Breast epithelium (tissue), 4 donors: ENCODE data around the gene FBN1. TPM values are rescaled to one million over a fixed set of nuclear protein-coding genes. Genes with fewer than 3 reads are reported as not detected.

Experiments used
- DNase-seq, 2 donors: peaks; one replicate each; pipeline ENCODE4 v3.0.0-alpha.2; 2019; ENCODE audit warnings: low spot score in 2 of 2
- H3K27ac ChIP-seq, 2 donors: fragments of 200-600 bp; sonication (generic) in 1 of 2; one replicate each; pipeline ENCODE4 v1.5.1; 2016 to 2019; ENCODE audit warnings: mild to moderate bottlenecking in 1 of 2
- H3K27me3 ChIP-seq, 2 donors: fragments of 200-600 bp; sonication (generic) in 1 of 2; one replicate each; pipeline versions ENCODE4 v1.5.1 to v1.6.0; 2017 to 2019; ENCODE audit warnings: control low read depth in 1 of 2, mild to moderate bottlenecking in 1 of 2
- H3K36me3 ChIP-seq: fragments of 200-600 bp; one replicate; pipeline ENCODE4 v1.5.1; 2019
- H3K4me1 ChIP-seq, 2 donors: fragments of 200-600 bp; sonication (generic); one replicate each; pipeline ENCODE4 v1.5.1; 2016 to 2019; ENCODE audit warnings: control low read depth in 1 of 2
- H3K4me3 ChIP-seq, 3 donors: fragments of 200-600 bp; sonication (generic); 1 replicate in 2 of 3; 2 replicates in 1 of 3; pipeline ENCODE4 v1.5.1; 2016 to 2019; ENCODE audit warnings: mild to moderate bottlenecking in 3 of 3, moderate library complexity in 2 of 3
- H3K9me3 ChIP-seq, 2 donors: fragments of 200-600 bp; sonication (generic) in 1 of 2; one replicate each; pipeline ENCODE4 v1.5.1; 2016 to 2019; ENCODE audit warnings: control low read depth in 1 of 2
- POLR2A ChIP-seq: fragments of 450-650 bp; IDR thresholded peaks from one replicate; pipeline ENCODE4 v1.6.1; 2016; ENCODE audit warnings: antibody characterized with exemption, mild to moderate bottlenecking, moderate library complexity
- POLR2AphosphoS5 ChIP-seq, 3 donors: sonication (generic); formaldehyde crosslinking; IDR thresholded peaks; one replicate each; pipeline ENCODE4 v1.6.1; 2017; ENCODE audit warnings: antibody characterized with exemption in 3 of 3
- intact Hi-C: fragments of 100-400 bp; cut with DNase I; formaldehyde crosslinking; loops from one replicate; pipeline ENCODE4 v1.15.1; 2023; ENCODE audit warnings: low total_unique reads
- total RNA-seq, 3 donors: library from RNA; depleted of rRNA; stranded (reverse); fragments of >200 nt; gene quantifications; one replicate each; pipeline ENCODE4 v1.1.0, GENCODE V29; 2016
- TF ChIP-seq, protein P1 (sequence below), 3 donors: fragments of 450-650 bp; IDR thresholded peaks; one replicate each; pipeline ENCODE4 v1.5.1; 2016 to 2017; ENCODE audit warnings: antibody characterized with exemption in 3 of 3, mild to moderate bottlenecking in 3 of 3, moderate library complexity in 3 of 3

FBN1 gene
- total RNA-seq, 3 donors from 2014 or later: 38.5 to 210 (median 83.2) TPM

DNA sequence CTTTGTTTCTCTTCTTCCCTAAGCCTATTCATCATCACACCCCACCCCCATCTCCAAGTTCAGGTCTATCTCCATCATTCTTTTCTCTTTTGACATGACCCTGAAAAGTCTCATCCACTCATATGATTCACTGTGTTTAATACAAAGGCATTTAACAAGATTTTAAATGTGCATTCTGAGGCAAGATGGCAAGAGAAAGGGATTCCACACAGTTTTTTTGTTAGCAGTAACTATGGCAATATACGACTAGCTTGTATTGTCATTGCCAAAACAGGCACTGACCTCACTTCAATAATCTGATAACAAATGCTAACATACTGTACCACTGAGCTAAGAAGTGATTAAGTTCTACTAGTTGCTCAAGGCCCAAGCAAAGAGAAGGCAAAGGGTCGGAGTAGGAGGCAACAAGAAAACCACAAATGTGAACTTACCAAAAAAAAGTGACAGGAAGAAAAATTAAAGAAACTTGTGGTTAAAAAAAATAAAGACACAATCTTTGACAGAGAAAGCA lies 53.2 kb downstream of the FBN1 start:
- Histone ChIP-seq H3K27ac (no peak overlapping the region), H3K36me3 (no peaks in the 10 kb centered on the region), H3K4me1 (no peaks in the 10 kb centered on the region), H3K9me3 (no peaks in the 10 kb centered on the region), H3K27me3 (no peaks in the 10 kb centered on the region), H3K4me3 (no peak overlapping the region)
- no peak for TF ChIP-seq POLR2A
- TF ChIP-seq, protein P1, sequence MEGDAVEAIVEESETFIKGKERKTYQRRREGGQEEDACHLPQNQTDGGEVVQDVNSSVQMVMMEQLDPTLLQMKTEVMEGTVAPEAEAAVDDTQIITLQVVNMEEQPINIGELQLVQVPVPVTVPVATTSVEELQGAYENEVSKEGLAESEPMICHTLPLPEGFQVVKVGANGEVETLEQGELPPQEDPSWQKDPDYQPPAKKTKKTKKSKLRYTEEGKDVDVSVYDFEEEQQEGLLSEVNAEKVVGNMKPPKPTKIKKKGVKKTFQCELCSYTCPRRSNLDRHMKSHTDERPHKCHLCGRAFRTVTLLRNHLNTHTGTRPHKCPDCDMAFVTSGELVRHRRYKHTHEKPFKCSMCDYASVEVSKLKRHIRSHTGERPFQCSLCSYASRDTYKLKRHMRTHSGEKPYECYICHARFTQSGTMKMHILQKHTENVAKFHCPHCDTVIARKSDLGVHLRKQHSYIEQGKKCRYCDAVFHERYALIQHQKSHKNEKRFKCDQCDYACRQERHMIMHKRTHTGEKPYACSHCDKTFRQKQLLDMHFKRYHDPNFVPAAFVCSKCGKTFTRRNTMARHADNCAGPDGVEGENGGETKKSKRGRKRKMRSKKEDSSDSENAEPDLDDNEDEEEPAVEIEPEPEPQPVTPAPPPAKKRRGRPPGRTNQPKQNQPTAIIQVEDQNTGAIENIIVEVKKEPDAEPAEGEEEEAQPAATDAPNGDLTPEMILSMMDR (IDR thresholded peaks at IDR 0.05): no peak
- TF ChIP-seq POLR2AphosphoS5 (IDR thresholded peaks at IDR 0.05): no peak
- DNase-seq: no peak
- intact Hi-C loops: no loop called here

DNA sequence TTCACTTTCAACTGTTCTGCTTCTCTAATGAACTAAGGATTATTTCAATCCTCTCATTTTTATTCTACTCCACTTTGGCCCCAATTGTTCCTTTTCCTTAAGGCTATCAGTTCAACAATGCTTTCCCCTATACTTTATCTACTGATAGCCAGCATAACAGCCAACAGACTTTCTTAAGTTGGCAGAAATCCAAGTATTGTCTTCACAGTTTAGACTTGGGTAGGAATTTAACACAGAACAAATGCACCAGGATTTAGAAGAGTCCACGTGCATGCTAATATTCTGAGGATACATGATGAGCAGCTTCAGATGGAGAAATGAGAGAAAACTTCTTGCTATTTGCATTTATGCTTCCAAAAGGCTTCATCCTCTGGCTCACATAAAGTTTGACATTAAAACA lies 54.8 kb downstream of the FBN1 start:
- H3K27ac ChIP-seq: no peak overlapping the region

DNA sequence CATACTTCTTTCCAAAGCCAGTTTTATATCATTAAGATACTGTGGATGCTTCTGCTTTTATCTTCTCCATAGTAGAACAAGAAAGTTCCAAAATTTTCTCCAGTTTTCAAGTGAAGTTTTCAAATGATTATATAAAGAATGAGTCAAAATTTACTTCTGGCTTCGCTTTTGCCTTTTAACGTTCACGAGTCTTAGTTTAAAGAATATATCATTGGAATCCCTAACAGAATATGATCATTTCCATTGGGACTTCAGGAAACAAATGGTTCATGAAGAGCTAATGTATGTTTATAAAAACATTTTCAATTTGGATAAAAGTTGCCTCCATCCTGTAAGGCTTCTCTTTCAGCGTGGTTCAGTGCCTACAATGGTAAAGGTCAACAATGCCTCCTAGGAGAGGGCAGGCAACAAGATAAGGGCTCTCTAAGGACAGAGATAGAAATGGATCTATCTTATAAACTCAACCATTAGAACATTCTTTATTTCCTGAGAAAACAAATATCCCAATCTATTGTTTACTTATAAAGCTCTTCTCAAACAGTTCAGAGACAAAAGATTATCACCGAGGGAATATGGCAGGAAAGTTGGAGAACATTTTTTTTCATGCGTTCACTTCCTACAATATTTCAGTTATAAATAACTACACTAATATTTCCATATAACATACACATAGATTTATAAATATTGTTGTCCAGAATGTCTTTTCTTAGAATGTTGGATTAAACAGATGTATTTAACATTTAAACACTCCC lies 60.5 kb downstream of the FBN1 start:
- Histone ChIP-seq H3K36me3 (no peaks in the 10 kb centered on the region), H3K27me3 (no peaks in the 10 kb centered on the region), H3K27ac (no peak overlapping the region), H3K9me3 (no peaks in the 10 kb centered on the region), H3K4me3 (no peak overlapping the region), H3K4me1 (no peaks in the 10 kb centered on the region)
- intact Hi-C loops: no loop called here
- no peak for TF ChIP-seq POLR2AphosphoS5 (IDR thresholded peaks at IDR 0.05)
- TF ChIP-seq, protein P1 (IDR thresholded peaks at IDR 0.05): no peak
- TF ChIP-seq POLR2A: no peak
- no peak for DNase-seq

More for the DNA sequence above, 54.8 kb downstream of the FBN1 start:
- Histone ChIP-seq H3K9me3 (no peaks in the 10 kb centered on the region), H3K4me1 (no peaks in the 10 kb centered on the region), H3K4me3 (no peak overlapping the region), H3K36me3 (no peaks in the 10 kb centered on the region), H3K27me3 (no peaks in the 10 kb centered on the region)
- TF ChIP-seq POLR2AphosphoS5 (IDR thresholded peaks at IDR 0.05) (no peak), POLR2A (no peak)
- TF ChIP-seq, protein P1 (IDR thresholded peaks at IDR 0.05): no peak
- intact Hi-C loops: no loop called here
- DNase-seq: no peak

DNA sequence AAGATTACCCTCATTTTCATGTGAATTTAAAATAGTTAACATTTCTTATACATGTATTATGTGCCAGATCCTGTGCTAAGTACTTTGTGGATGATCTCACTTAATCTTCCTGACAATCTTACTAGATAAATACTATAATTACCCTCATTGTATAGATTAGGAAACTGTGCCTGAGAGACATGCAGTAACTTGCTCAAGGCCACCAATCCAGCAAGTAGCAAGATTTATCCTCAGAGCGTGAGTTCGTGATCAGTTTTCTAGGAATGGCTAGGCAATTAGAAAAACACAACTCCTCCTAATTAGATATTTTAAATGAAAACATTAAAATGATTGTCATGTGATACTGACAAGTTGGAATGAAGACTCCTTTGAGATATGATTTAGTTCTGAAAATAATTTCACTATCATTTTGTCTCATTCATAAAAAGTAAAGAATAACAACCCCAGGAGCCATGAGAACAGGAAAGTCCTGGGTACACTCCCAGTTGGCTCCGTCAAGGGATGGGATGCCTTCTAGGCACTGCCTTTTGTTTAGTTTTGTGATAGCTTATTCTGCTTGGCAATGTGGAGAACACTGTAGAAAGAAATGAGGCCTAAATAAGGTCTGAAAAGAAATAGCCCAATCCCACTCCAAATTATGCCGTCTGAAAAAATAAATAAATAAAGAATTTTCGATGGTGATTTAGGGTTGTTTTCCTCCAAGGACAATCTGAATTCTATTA lies 61.3 kb downstream of the FBN1 start:
- H3K9me3 ChIP-seq: no peaks in the 10 kb centered on the region
- no peaks in the 10 kb centered on the region for H3K27me3 ChIP-seq
- no peak overlapping the region for H3K4me3 ChIP-seq
- no peaks in the 10 kb centered on the region for H3K36me3 ChIP-seq
- intact Hi-C loops: no loop called here
- TF ChIP-seq POLR2AphosphoS5 (IDR thresholded peaks at IDR 0.05): no peak
- TF ChIP-seq, protein P1 (IDR thresholded peaks at IDR 0.05): no peak
- no peak overlapping the region for H3K27ac ChIP-seq
- no peak for DNase-seq
- no peaks in the 10 kb centered on the region for H3K4me1 ChIP-seq
